ENCODE data around the gene FANCB. TPM values are rescaled to one million over a fixed set of nuclear protein-coding genes. Genes with fewer than 3 reads are reported as not detected.

FANCB gene
- total and polyA plus RNA-seq, 2 of the 4 experiments (the other 2 are of a cell fraction): 2.5 to 7.7 TPM

DNA sequence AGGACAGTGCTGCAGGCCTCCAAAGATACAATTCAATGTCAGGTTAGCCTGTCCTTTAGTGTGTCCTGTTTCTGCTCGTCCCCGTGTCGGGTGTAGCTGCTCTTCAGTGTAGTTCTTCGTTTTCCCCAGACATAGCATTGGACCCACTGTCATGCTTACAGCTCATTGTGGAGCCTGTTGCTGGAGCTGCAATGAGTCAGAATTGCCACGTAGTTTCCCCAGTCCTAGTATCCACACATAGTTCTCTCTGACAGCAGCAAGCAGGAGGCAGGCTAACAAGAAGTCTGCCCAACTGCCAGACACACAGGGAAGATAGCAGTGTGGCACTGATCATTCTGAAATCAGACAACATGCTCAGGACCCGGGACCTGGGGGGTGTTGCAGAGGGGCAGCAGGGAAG lies 49.6 kb upstream of the FANCB start:
- H3K4me2 ChIP-seq (ENCODE audit: low read depth, low read length): peak overlapping the region; percentile 79; the same call in 1 of the 2 replicates
- TF ChIP-seq, protein P1, sequence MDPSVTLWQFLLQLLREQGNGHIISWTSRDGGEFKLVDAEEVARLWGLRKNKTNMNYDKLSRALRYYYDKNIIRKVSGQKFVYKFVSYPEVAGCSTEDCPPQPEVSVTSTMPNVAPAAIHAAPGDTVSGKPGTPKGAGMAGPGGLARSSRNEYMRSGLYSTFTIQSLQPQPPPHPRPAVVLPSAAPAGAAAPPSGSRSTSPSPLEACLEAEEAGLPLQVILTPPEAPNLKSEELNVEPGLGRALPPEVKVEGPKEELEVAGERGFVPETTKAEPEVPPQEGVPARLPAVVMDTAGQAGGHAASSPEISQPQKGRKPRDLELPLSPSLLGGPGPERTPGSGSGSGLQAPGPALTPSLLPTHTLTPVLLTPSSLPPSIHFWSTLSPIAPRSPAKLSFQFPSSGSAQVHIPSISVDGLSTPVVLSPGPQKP (IDR thresholded peaks at IDR 0.05; ENCODE audit: borderline replicate concordance, low read depth, low read length): no peak
- TF ChIP-seq FOS (IDR thresholded peaks at IDR 0.05; ENCODE audit: low read depth, low read length) (peak; percentile 71; the same call in 1 of the 2 replicates), RAD21 (IDR thresholded peaks at IDR 0.05; ENCODE audit: low read length) (no peak), SMC3 (IDR thresholded peaks at IDR 0.05; ENCODE audit: low read depth, low read length) (no peak), RCOR1 (IDR thresholded peaks at IDR 0.05; ENCODE audit: insufficient replicate concordance, low read length) (no peak), MAFK (IDR thresholded peaks at IDR 0.05; ENCODE audit: low read depth, low read length) (no peak), POLR2A (IDR thresholded peaks at IDR 0.05; ENCODE audit: low read depth, low read length) (0 out of 2 replicates have a peak, but pooled peaks have one; percentile 36), NFE2L2 (IDR thresholded peaks at IDR 0.05; ENCODE audit: low read depth, low read length) (peak; percentile 43; the same call in 1 of the 2 replicates), CEBPB (IDR thresholded peaks at IDR 0.05; ENCODE audit: low read depth, low read length) (no peak), MAZ (IDR thresholded peaks at IDR 0.05; ENCODE audit: borderline replicate concordance, low read depth, low read length) (no peak), MXI1 (IDR thresholded peaks at IDR 0.05; ENCODE audit: borderline replicate concordance, low read depth, low read length) (no peak), CHD1 (IDR thresholded peaks at IDR 0.05; ENCODE audit: low read depth, low read length) (no peak), RFX5 (IDR thresholded peaks at IDR 0.05; ENCODE audit: low read depth, low read length) (no peak)
- TF ChIP-seq, protein P2, sequence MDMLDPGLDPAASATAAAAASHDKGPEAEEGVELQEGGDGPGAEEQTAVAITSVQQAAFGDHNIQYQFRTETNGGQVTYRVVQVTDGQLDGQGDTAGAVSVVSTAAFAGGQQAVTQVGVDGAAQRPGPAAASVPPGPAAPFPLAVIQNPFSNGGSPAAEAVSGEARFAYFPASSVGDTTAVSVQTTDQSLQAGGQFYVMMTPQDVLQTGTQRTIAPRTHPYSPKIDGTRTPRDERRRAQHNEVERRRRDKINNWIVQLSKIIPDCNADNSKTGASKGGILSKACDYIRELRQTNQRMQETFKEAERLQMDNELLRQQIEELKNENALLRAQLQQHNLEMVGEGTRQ (IDR thresholded peaks at IDR 0.05; ENCODE audit: low read depth, low read length): no peak
- TF ChIP-seq, protein P3, sequence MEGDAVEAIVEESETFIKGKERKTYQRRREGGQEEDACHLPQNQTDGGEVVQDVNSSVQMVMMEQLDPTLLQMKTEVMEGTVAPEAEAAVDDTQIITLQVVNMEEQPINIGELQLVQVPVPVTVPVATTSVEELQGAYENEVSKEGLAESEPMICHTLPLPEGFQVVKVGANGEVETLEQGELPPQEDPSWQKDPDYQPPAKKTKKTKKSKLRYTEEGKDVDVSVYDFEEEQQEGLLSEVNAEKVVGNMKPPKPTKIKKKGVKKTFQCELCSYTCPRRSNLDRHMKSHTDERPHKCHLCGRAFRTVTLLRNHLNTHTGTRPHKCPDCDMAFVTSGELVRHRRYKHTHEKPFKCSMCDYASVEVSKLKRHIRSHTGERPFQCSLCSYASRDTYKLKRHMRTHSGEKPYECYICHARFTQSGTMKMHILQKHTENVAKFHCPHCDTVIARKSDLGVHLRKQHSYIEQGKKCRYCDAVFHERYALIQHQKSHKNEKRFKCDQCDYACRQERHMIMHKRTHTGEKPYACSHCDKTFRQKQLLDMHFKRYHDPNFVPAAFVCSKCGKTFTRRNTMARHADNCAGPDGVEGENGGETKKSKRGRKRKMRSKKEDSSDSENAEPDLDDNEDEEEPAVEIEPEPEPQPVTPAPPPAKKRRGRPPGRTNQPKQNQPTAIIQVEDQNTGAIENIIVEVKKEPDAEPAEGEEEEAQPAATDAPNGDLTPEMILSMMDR (conservative IDR thresholded peaks at IDR 0.05; ENCODE audit: low read depth, low read length): 0 out of 2 replicates have a peak, but pooled peaks have one; percentile 11

More for the DNA sequence above, 49.6 kb upstream of the FANCB start:
- Histone ChIP-seq H3K9ac (ENCODE audit: low read depth, low read length) (peak overlapping the region; percentile 64; the same call in 1 of the 2 replicates), H3K27me3 (ENCODE audit: control insufficient read depth, insufficient read depth, low read length) (no peaks in the 10 kb centered on the region), H3K36me3 (ENCODE audit: control insufficient read depth, insufficient read depth, low read length) (no peaks in the 10 kb centered on the region; the same call in 1 of the 2 replicates), H3K56ac (ENCODE audit: extremely low read depth, insufficient read depth, low read length) (peak overlapping the region; percentile 68; the same call in 1 of the 2 replicates), H3K9me1 (ENCODE audit: insufficient read depth, low read length) (0 out of 2 replicates have a peak, but pooled peaks cover 2% of the 10 kb centered on the region), H2BK120ac (ENCODE audit: low read depth, low read length) (peak overlapping the region; percentile 87), H2AFZ (replicated peaks; ENCODE audit: low read length, poor library complexity) (peak overlapping the region; percentile 61), H2BK15ac (ENCODE audit: low read depth, low read length) (peak overlapping the region; percentile 45; the same call in 1 of the 3 replicates), H2AK5ac (ENCODE audit: low read depth, low read length) (no peak overlapping the region), H3K4me3 (ENCODE audit: insufficient read depth, low read depth, low read length) (no peak overlapping the region), H4K8ac (ENCODE audit: low read depth in 2 of 2, low read length in 2 of 2) (peak overlapping the region; percentile 2 to 82), H3K79me1 (ENCODE audit: low read depth in 1 of 2, low read length in 2 of 2) (peaks cover 0 to 2% of the 10 kb centered on the region in 2 experiments; a peak in 1 of 4 replicates), H2AK9ac (replicated peaks; ENCODE audit: low read depth, low read length, poor library complexity) (peak overlapping the region; percentile 19), H4K91ac (ENCODE audit: insufficient read depth, low read depth, low read length) (peak overlapping the region; percentile 86), H2BK5ac (ENCODE audit: low read depth, low read length, poor library complexity, severe bottlenecking) (peak overlapping the region; percentile 92), H3K18ac (ENCODE audit: low read depth, low read length) (peak overlapping the region; percentile 92; the same call in 1 of the 2 replicates), H3K4me1 (ENCODE audit: control insufficient read depth, insufficient read depth, low read length) (peaks cover 3% of the 10 kb centered on the region), H3K9me3 (ENCODE audit: control insufficient read depth, insufficient read depth, low read length) (no peaks in the 10 kb centered on the region), H3K23ac (ENCODE audit: low read depth, low read length) (peak overlapping the region; percentile 64; the same call in 1 of the 2 replicates), H3K14ac (replicated peaks; ENCODE audit: low read depth, low read length) (peak overlapping the region; percentile 86; the same call in 1 of the 2 replicates), H4K5ac (ENCODE audit: low read depth, low read length) (peak overlapping the region; percentile 56; the same call in 1 of the 2 replicates), H2BK20ac (ENCODE audit: low read depth, low read length) (peak overlapping the region; percentile 89), H4K20me1 (ENCODE audit: insufficient read depth, low read length) (no peaks in the 10 kb centered on the region), H3K27ac (ENCODE audit: insufficient read depth, low read length) (peak overlapping the region; percentile 65), H3K4ac (ENCODE audit: low read depth, low read length) (peak overlapping the region; percentile 91)
- peak; percentile 94 for DNase-seq
- ChIA-PET CTCF (interaction anchor here (0.9 kb wide), 1 partner anchor 34 kb away, joined by 3 read pairs; no protein-coding TSS in a partner anchor), POLR2A (ENCODE audit: unreplicated experiment) (interaction anchor here (0.6 kb wide), 1 partner anchor 211 kb away, joined by 3 read pairs; no protein-coding TSS in a partner anchor)
- intact Hi-C loops (cut with micrococcal nuclease): no loop called here
- in situ Hi-C loops (cut with MboI; ENCODE audit: low sequenced_read_pairs): no loop called here
- peak; percentile 94 for ATAC-seq (ENCODE audit: low read depth)
- dilution Hi-C loops (cut with HindIII; ENCODE audit: low sequenced_read_pairs, unreplicated experiment): no loop called here
- no CpG with 5 or more reads among the region's 6 CpGs for WGBS, 2 experiments (ENCODE audit: extremely low coverage in 2 of 2, insufficient read length in 1 of 2)
- no TSS peak for BruUV-seq (replicated peaks)
